Adrenal gland (tissue), 5 donors: ENCODE measurements around the gene MYO1A.

Experiments used
- POLR2A ChIP-seq, 2 donors: fragments of 450-650 bp; IDR thresholded peaks; one replicate each; pipeline ENCODE4 v1.6.1; 2017; ENCODE audit warnings: antibody characterized with exemption in 2 of 2, mild to moderate bottlenecking in 2 of 2, moderate library complexity in 1 of 2
- TF ChIP-seq, protein P1 (sequence below), 6 experiments: fragments of 450-650 bp in 4 of 6; fragments of 200-600 bp in 2 of 6; sonication (generic) in 1 of 6; IDR thresholded peaks; 1 replicate in 5 of 6; 2 replicates in 1 of 6; pipeline versions ENCODE4 v1.5.1 to v1.8.0; 2016 to 2021; ENCODE audit warnings: antibody characterized with exemption in 6 of 6, mild to moderate bottlenecking in 2 of 6, moderate library complexity in 1 of 6
- donor health status: DM: no; HTN: no; CAD: no.

DNA sequence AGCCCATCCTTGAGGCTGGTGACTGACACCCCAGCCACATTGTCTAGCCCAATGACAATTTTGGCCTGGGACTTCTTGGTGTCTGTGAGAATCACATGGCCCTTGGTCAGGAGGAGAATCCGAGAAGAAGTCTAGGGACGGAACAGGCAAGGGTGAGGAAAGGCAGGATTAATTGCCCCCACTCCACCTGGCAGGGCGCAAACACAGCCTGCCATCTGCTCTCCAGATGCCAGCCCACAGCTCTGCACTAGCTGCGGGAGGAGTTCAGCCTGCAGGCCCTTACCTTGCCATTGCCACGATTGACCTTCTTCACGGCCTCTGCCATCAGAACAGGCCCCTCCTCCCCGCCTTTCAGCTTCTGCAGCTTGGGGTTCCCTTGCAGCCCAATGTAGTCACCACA is 20.5 kb downstream of the MYO1A start:
- TF ChIP-seq POLR2A (IDR thresholded peaks at IDR 0.05) = no peak
- TF ChIP-seq, protein P1, sequence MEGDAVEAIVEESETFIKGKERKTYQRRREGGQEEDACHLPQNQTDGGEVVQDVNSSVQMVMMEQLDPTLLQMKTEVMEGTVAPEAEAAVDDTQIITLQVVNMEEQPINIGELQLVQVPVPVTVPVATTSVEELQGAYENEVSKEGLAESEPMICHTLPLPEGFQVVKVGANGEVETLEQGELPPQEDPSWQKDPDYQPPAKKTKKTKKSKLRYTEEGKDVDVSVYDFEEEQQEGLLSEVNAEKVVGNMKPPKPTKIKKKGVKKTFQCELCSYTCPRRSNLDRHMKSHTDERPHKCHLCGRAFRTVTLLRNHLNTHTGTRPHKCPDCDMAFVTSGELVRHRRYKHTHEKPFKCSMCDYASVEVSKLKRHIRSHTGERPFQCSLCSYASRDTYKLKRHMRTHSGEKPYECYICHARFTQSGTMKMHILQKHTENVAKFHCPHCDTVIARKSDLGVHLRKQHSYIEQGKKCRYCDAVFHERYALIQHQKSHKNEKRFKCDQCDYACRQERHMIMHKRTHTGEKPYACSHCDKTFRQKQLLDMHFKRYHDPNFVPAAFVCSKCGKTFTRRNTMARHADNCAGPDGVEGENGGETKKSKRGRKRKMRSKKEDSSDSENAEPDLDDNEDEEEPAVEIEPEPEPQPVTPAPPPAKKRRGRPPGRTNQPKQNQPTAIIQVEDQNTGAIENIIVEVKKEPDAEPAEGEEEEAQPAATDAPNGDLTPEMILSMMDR (IDR thresholded peaks at IDR 0.05) = no peak
